Endothelial cell of umbilical vein (primary cell): Measurements from ENCODE around the gene SH3BGRL2.

Source experiments
- CTCF ChIP-seq, 2 donors: IDR thresholded peaks; 1 replicate in 1 of 2; 2 replicates in 1 of 2; pipeline ENCODE4 v1.5.1; 2011; ENCODE audit warnings: low read length in 2 of 2, mild to moderate bottlenecking in 2 of 2, moderate library complexity in 2 of 2, control low read depth in 1 of 2, inconsistent platforms in 1 of 2, low read depth in 1 of 2; ENCODE audit not compliant: insufficient read depth in 1 of 2; ENCODE audit errors: extremely low read depth in 1 of 2
- EZH2 ChIP-seq: IDR thresholded peaks from 2 replicates; pipeline ENCODE4 v1.6.1; 2012; ENCODE audit warnings: borderline replicate concordance, low read depth, mild to moderate bottlenecking, moderate library complexity, low read length, inconsistent platforms; ENCODE audit not compliant: severe bottlenecking
- POLR2AphosphoS5 ChIP-seq: IDR thresholded peaks from 2 replicates; pipeline ENCODE4 v1.6.1; 2012; ENCODE audit warnings: low read depth, mild to moderate bottlenecking, control low read depth, low read length, moderate library complexity; ENCODE audit not compliant: insufficient read depth

- TF ChIP-seq EZH2 (no peak), CTCF (IDR thresholded peaks at IDR 0.05; ENCODE audit: extremely low read depth in 1 of 2, insufficient read depth in 1 of 2, low read depth in 1 of 2, low read length in 2 of 2) (no peak), POLR2AphosphoS5 (no peak)
These were observed 87.5 kb downstream of the SH3BGRL2 start for GRCh38 chr6:79718509-79719247.
